Activated CD4-positive, alpha-beta T cell treated with anti-CD3 and anti-CD28 coated beads for 4 hours (primary cell): Measurements from ENCODE around the gene C3orf49.

ENCODE experiments used
- DNase-seq, 2 donors: peaks; one replicate each; pipeline ENCODE4 v3.0.0-alpha.2; 2020

The C3orf49 gene

DNA sequence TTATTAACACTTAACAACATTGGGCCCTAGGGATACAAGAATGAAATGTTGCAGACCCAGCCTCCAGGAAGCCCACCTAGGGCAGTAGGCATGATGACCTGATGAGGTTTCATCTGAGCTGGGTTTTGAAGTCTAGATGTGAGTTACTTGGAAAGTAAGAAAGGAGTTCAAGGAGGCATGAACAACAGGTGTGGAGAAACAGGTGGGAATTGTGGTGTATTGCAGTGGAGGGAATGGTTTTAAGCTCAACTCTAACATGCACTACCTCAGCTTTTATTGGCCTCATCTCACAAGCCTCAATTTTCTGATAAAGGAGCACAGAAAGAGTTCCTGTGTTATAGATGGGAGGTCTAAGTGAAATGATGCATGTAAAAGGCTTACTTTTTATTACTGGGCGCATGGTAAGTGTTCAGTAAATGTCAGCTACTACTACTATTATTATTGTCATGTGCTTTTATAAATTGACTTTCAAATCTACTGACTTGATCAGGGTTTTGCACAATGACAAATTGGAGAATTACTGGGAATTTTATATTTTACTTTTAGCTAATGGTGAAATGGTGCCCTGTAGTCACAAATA is 73.8 kb downstream of the C3orf49 start:
- no peak for DNase-seq

DNA sequence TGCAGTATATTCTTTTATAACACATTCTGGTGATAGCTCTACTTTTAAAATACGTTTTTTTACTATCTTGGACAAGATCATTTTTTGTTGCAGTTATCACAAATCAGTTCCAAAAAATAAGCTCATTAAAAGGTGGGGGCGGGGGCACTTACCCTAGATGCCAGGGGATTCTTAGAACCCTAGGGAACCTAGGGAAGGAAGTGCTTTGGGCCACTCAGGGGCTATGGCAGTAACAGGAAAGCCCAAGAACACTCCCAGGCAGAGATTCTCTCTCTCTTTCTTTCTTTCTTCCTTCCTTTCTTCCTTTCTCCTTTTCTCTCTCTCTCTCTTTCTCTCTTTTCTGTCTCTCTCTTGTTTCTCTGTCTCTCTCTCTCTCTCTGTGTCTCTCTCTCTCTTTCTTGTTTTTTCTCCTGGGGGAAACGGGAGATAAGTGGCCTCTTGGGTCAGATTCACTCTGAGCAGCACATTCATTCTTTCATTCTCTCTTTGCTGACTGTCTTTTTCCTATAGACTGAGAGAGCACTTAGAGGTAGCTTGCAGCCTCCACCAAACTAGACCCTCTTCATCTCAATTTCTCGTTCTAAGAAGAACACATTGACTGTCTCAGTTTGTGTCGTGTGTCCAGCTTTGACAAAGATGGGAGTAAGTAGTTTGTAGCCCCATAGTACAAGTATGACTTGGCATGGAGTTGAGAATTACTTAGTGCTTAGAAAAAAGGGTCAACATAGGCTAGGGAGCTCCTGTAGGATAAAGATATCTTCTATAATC is 76.5 kb downstream of the C3orf49 start:
- no peak for DNase-seq

DNA sequence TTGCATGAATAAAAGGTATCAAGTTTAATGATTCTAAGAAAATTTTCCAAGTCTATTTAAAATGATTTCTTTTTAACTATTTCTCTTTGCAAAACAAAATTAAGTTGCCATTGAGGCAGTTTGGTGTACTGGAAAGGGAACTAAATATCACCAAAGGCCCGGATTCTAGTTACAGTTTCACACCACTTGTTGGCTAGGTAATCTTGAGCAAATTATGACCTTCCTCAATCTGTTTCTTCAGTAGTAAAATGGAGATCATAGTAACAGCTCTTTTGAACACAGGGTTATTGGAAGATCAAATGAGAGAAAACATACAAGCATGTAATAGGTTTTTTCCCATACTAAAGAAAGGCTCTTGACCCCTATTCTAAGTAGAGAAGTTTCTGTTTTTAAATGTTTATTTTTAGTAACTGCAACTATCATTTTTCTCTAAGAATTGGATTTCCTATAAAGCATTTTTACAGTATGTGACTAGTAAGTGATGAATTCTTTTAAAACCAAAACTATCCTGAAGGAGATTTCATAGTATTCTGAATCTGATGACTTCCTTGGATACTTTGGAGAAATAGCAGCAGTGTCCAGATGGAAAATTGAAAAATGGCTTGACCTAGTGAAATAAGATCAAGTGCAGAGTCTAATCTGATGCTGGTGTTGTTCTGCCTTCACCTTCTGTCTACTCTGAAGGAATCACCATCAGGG is 77.4 kb downstream of the C3orf49 start:
- no peak for DNase-seq
